GM12878 (cell line): ENCODE measurements around the gene ZPBP. TPM values are rescaled to one million over a fixed set of nuclear protein-coding genes. Genes with fewer than 3 reads are reported as not detected.

Experiments
- CBX5 ChIP-seq: sonication (generic); IDR thresholded peaks from 2 replicates; pipeline ENCODE4 v1.6.1; 2016; ENCODE audit warnings: low read depth, moderate library complexity, mild to moderate bottlenecking, inconsistent platforms
- CREB1 ChIP-seq: IDR thresholded peaks from 2 replicates; pipeline ENCODE4 v1.6.1; 2012; ENCODE audit warnings: low read depth, mild to moderate bottlenecking, inconsistent platforms
- DPF2 ChIP-seq: fragments of 450-650 bp; IDR thresholded peaks from 2 replicates; pipeline ENCODE4 v1.6.1; 2017; ENCODE audit warnings: mild to moderate bottlenecking
- IKZF2 ChIP-seq, 2 experiments: fragments of 450-650 bp; IDR thresholded peaks; 2 replicates each; pipeline ENCODE4 v1.6.1; 2017; ENCODE audit warnings: mild to moderate bottlenecking in 2 of 2, moderate library complexity in 2 of 2
- KAT2A ChIP-seq: conservative IDR thresholded peaks from 2 replicates; pipeline ENCODE4 v1.6.1; 2011; ENCODE audit warnings: low read depth, low read length; ENCODE audit not compliant: control insufficient read depth
- NKRF ChIP-seq: fragments of 450-650 bp; conservative IDR thresholded peaks from 2 replicates; pipeline ENCODE4 v1.6.1; 2017; ENCODE audit warnings: mild to moderate bottlenecking, moderate library complexity
- POLR2A ChIP-seq: IDR thresholded peaks from 2 replicates; pipeline ENCODE4 v1.6.1; 2011; ENCODE audit warnings: low read depth, mild to moderate bottlenecking, low read length
- RB1 ChIP-seq: fragments of 450-650 bp; formaldehyde crosslinking; IDR thresholded peaks from 2 replicates; pipeline ENCODE4 v1.6.1; 2017; ENCODE audit warnings: mild to moderate bottlenecking, borderline replicate concordance
- SREBF1 ChIP-seq: IDR thresholded peaks from 2 replicates; pipeline ENCODE4 v1.6.1; 2012; ENCODE audit warnings: mild to moderate bottlenecking, low read length
- TARDBP ChIP-seq: IDR thresholded peaks from 2 replicates; pipeline ENCODE4 v1.6.1; 2016; ENCODE audit warnings: borderline replicate concordance
- WRNIP1 ChIP-seq: IDR thresholded peaks from 2 replicates; pipeline ENCODE4 v1.6.1; 2011; ENCODE audit warnings: low read depth, low read length, improper control_type of control experiment, borderline replicate concordance
- ZNF217 ChIP-seq: fragments of 450-650 bp; IDR thresholded peaks from 2 replicates; pipeline ENCODE4 v1.6.1; 2017; ENCODE audit warnings: antibody characterized with exemption, mild to moderate bottlenecking
- polyA plus RNA-seq, 11 experiments: library from polyadenylated mRNA; depleted of rRNA in 4 of 11; unstranded in 6 of 11; stranded (reverse) in 5 of 11; fragments of >200 nt; fragmentation: Nextera tagmentation in 4 of 11; fragmentation: Illumina TruSeq in 1 of 11; extraction: Ambion mirVana in 4 of 11; extraction: Trizol in 1 of 11; gene quantifications; 1 replicate in 1 of 11; 2 replicates in 10 of 11; pipeline versions ENCODE4 v1.2.1 to v1.2.3, GENCODE V29; 2011 to 2016; ENCODE audit warnings: inconsistent platforms in 2 of 11, missing spikeins in 2 of 11, low read depth in 1 of 11
- total RNA-seq, 4 experiments: library from RNA; depleted of rRNA in 3 of 4; stranded (reverse); fragments of >200 nt in 3 of 4; fragmentation: Illumina TruSeq in 1 of 4; extraction: Trizol in 1 of 4; gene quantifications; 2 replicates each; pipeline versions ENCODE4 v1.2.1 to v1.2.3, GENCODE V29; 2013 to 2021
- TF ChIP-seq, protein P1 (sequence below): fragments of 150-350 bp; IDR thresholded peaks from 2 replicates; pipeline ENCODE4 v1.6.1; 2016; ENCODE audit warnings: low read depth, low read length
- TF ChIP-seq, protein P2 (sequence below): IDR thresholded peaks from 2 replicates; pipeline ENCODE4 v1.6.1; 2012; ENCODE audit warnings: improper control_type of control experiment, low read depth, low read length; ENCODE audit not compliant: insufficient replicate concordance
- TF ChIP-seq, protein P3 (sequence below): fragments of 450-650 bp; IDR thresholded peaks from 2 replicates; pipeline ENCODE4 v1.6.1; 2014; ENCODE audit warnings: mild to moderate bottlenecking
- TF ChIP-seq, protein P4 (sequence below): fragments of 450-650 bp; formaldehyde crosslinking; IDR thresholded peaks from 2 replicates; pipeline ENCODE4 v1.5.0; 2022; ENCODE audit warnings: mild to moderate bottlenecking, missing genetic modification characterization

ZPBP gene
- total and polyA plus RNA-seq, 10 of the 15 experiments (the other 5 are each of a cell fraction or from before 2014, with no cell fraction given): not detected

DNA sequence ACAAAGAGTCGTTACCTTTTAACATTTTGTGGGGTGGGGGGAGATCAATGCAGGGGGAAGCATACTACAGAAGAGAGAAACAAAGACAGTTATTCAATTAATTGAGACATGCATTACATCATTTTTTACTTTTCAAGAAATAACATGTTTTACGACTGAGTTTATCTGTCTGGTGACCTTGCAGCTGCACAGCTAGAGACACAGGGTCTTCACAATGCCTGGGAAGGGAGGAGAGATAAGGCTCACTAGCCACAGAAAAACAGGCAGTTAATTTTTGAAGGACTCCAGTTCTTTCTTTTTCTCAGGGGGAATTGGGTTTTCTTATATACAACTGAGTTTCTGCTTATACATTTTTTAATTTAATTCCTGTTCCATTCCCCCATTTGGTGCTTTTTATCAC, 30.1 kb downstream of the ZPBP start (continued):
- TF ChIP-seq NKRF (no peak), POLR2A (no peak), ZNF217 (no peak), SREBF1 (no peak), CREB1 (no peak), WRNIP1 (no peak), TARDBP (no peak), CBX5 (no peak), IKZF2 (IDR thresholded peaks at IDR 0.05) (no peak), DPF2 (no peak), KAT2A (no peak), RB1 (no peak)
- TF ChIP-seq, protein P1, sequence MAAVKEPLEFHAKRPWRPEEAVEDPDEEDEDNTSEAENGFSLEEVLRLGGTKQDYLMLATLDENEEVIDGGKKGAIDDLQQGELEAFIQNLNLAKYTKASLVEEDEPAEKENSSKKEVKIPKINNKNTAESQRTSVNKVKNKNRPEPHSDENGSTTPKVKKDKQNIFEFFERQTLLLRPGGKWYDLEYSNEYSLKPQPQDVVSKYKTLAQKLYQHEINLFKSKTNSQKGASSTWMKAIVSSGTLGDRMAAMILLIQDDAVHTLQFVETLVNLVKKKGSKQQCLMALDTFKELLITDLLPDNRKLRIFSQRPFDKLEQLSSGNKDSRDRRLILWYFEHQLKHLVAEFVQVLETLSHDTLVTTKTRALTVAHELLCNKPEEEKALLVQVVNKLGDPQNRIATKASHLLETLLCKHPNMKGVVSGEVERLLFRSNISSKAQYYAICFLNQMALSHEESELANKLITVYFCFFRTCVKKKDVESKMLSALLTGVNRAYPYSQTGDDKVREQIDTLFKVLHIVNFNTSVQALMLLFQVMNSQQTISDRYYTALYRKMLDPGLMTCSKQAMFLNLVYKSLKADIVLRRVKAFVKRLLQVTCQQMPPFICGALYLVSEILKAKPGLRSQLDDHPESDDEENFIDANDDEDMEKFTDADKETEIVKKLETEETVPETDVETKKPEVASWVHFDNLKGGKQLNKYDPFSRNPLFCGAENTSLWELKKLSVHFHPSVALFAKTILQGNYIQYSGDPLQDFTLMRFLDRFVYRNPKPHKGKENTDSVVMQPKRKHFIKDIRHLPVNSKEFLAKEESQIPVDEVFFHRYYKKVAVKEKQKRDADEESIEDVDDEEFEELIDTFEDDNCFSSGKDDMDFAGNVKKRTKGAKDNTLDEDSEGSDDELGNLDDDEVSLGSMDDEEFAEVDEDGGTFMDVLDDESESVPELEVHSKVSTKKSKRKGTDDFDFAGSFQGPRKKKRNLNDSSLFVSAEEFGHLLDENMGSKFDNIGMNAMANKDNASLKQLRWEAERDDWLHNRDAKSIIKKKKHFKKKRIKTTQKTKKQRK: no peak
- TF ChIP-seq, protein P2, sequence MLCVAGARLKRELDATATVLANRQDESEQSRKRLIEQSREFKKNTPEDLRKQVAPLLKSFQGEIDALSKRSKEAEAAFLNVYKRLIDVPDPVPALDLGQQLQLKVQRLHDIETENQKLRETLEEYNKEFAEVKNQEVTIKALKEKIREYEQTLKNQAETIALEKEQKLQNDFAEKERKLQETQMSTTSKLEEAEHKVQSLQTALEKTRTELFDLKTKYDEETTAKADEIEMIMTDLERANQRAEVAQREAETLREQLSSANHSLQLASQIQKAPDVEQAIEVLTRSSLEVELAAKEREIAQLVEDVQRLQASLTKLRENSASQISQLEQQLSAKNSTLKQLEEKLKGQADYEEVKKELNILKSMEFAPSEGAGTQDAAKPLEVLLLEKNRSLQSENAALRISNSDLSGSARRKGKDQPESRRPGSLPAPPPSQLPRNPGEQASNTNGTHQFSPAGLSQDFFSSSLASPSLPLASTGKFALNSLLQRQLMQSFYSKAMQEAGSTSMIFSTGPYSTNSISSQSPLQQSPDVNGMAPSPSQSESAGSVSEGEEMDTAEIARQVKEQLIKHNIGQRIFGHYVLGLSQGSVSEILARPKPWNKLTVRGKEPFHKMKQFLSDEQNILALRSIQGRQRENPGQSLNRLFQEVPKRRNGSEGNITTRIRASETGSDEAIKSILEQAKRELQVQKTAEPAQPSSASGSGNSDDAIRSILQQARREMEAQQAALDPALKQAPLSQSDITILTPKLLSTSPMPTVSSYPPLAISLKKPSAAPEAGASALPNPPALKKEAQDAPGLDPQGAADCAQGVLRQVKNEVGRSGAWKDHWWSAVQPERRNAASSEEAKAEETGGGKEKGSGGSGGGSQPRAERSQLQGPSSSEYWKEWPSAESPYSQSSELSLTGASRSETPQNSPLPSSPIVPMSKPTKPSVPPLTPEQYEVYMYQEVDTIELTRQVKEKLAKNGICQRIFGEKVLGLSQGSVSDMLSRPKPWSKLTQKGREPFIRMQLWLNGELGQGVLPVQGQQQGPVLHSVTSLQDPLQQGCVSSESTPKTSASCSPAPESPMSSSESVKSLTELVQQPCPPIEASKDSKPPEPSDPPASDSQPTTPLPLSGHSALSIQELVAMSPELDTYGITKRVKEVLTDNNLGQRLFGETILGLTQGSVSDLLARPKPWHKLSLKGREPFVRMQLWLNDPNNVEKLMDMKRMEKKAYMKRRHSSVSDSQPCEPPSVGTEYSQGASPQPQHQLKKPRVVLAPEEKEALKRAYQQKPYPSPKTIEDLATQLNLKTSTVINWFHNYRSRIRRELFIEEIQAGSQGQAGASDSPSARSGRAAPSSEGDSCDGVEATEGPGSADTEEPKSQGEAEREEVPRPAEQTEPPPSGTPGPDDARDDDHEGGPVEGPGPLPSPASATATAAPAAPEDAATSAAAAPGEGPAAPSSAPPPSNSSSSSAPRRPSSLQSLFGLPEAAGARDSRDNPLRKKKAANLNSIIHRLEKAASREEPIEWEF: no peak
- TF ChIP-seq, protein P3, sequence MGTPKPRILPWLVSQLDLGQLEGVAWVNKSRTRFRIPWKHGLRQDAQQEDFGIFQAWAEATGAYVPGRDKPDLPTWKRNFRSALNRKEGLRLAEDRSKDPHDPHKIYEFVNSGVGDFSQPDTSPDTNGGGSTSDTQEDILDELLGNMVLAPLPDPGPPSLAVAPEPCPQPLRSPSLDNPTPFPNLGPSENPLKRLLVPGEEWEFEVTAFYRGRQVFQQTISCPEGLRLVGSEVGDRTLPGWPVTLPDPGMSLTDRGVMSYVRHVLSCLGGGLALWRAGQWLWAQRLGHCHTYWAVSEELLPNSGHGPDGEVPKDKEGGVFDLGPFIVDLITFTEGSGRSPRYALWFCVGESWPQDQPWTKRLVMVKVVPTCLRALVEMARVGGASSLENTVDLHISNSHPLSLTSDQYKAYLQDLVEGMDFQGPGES: no peak
- TF ChIP-seq, protein P4, sequence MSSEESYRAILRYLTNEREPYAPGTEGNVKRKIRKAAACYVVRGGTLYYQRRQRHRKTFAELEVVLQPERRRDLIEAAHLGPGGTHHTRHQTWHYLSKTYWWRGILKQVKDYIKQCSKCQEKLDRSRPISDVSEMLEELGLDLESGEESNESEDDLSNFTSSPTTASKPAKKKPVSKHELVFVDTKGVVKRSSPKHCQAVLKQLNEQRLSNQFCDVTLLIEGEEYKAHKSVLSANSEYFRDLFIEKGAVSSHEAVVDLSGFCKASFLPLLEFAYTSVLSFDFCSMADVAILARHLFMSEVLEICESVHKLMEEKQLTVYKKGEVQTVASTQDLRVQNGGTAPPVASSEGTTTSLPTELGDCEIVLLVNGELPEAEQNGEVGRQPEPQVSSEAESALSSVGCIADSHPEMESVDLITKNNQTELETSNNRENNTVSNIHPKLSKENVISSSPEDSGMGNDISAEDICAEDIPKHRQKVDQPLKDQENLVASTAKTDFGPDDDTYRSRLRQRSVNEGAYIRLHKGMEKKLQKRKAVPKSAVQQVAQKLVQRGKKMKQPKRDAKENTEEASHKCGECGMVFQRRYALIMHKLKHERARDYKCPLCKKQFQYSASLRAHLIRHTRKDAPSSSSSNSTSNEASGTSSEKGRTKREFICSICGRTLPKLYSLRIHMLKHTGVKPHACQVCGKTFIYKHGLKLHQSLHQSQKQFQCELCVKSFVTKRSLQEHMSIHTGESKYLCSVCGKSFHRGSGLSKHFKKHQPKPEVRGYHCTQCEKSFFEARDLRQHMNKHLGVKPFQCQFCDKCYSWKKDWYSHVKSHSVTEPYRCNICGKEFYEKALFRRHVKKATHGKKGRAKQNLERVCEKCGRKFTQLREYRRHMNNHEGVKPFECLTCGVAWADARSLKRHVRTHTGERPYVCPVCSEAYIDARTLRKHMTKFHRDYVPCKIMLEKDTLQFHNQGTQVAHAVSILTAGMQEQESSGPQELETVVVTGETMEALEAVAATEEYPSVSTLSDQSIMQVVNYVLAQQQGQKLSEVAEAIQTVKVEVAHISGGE (CRISPR knock-in tag): no peak
